ENCODE results near the gene FAM72B. TPM values are rescaled to one million over a fixed set of nuclear protein-coding genes. Genes with fewer than 3 reads are reported as not detected.
"Not testable (repeated sequence)": the region's sequence is repeated elsewhere in the genome, so short reads cannot be mapped to it uniquely, and the experiment has no call there.

Gene FAM72B
- polyA plus RNA-seq, 1 of the 3 experiments (the other 2 are of a cell fraction): 5.1 TPM

- H3K79me2 ChIP-seq (ENCODE audit: insufficient read depth); POLR2A ChIA-PET; H3K4me1 ChIP-seq (ENCODE audit: control insufficient read depth in 1 of 2, insufficient read depth in 2 of 2, low read depth in 1 of 2, low read length in 1 of 2); H3K27me3 ChIP-seq (ENCODE audit: insufficient read depth); H3F3A ChIP-seq (replicated peaks; ENCODE audit: insufficient read depth); H3K4me3 ChIP-seq (ENCODE audit: low read depth in 2 of 2, low read length in 1 of 2); H3K36me3 ChIP-seq (replicated peaks in 1 of 2; ENCODE audit: control insufficient read depth in 1 of 2, insufficient read depth in 2 of 2, low read length in 1 of 2); H4K20me1 ChIP-seq (ENCODE audit: insufficient read depth); H3K27ac ChIP-seq (ENCODE audit: low read depth in 2 of 2, low read length in 1 of 2); CTCF ChIA-PET; H3K9ac ChIP-seq; H2AFZ ChIP-seq (ENCODE audit: low read depth); H3K4me2 ChIP-seq; H3K9me3 ChIP-seq; H3K9me2 ChIP-seq; DNase-seq: not testable (repeated sequence)
- WGBS (ENCODE audit: low lambda C conversion rate): 89% methylated on average over 3 of the region's 3 CpGs
These were observed 15.9 kb downstream of the FAM72B start for GRCh38 chr1:121168152-121168668.

DNA sequence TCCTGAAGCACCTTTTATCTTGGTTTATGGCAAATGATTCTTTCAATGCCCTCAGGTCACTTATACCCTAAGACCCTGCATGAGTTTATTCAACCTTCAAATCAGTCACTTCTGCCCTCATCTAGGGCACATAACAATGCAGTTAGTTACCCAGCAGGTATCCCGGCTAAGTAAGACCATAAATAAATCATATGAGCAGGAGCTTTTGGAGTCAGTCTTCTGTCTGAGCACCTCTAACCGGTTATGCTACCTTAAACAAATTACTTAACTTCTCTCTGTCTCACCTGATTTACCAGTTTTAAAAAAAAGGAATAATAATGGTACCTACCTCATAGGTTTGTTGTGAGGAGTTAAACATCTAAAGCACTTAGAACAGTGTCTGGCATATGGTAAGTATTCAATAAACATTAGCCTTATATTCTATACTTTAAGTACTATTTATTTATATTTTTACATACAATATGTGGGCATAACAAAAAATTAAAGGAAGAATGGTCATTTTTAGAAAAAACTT is 16.9 kb downstream of the FAM72B start:
- H3K4me3 ChIP-seq (ENCODE audit: low read depth in 2 of 2, low read length in 1 of 2); H3F3A ChIP-seq (replicated peaks; ENCODE audit: insufficient read depth); H3K27ac ChIP-seq (ENCODE audit: low read depth in 2 of 2, low read length in 1 of 2); H3K9me3 ChIP-seq; H3K9me2 ChIP-seq; H3K9ac ChIP-seq; H3K36me3 ChIP-seq (replicated peaks in 1 of 2; ENCODE audit: control insufficient read depth in 1 of 2, insufficient read depth in 2 of 2, low read length in 1 of 2); H3K4me1 ChIP-seq (ENCODE audit: control insufficient read depth in 1 of 2, insufficient read depth in 2 of 2, low read depth in 1 of 2, low read length in 1 of 2); DNase-seq; H3K4me2 ChIP-seq; H4K20me1 ChIP-seq (ENCODE audit: insufficient read depth); H3K27me3 ChIP-seq (ENCODE audit: insufficient read depth); CTCF ChIA-PET; H2AFZ ChIP-seq (ENCODE audit: low read depth); H3K79me2 ChIP-seq (ENCODE audit: insufficient read depth); POLR2A ChIA-PET: not testable (repeated sequence)
- 95% methylated on average over 2 of the region's 2 CpGs for WGBS (ENCODE audit: low lambda C conversion rate)

DNA sequence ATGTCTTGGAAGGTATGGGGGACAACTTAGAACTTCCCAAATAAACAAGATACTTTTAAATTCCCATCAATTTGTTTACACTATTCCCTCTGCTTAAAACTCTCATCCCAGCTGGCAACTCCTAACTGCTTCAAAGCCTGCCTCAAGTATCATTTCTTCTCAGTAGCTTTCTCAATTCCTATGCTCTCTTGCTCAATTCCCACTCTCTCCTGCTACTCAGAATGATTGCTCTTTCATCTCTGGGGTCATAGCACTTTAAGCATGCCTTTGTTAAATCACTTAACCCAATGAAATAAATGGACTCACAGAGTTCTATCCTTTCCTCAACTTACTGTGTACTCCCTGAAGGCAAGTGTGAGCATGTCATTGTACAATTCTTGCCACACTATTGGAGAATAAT is 18.8 kb downstream of the FAM72B start:
- H3K27me3 ChIP-seq (ENCODE audit: insufficient read depth); H3K9me2 ChIP-seq; H3K9me3 ChIP-seq; H3K79me2 ChIP-seq (ENCODE audit: insufficient read depth); H4K20me1 ChIP-seq (ENCODE audit: insufficient read depth); H3K4me1 ChIP-seq (ENCODE audit: control insufficient read depth in 1 of 2, insufficient read depth in 2 of 2, low read depth in 1 of 2, low read length in 1 of 2); H3K9ac ChIP-seq; H2AFZ ChIP-seq (ENCODE audit: low read depth); DNase-seq; POLR2A ChIA-PET; H3K4me3 ChIP-seq (ENCODE audit: low read depth in 2 of 2, low read length in 1 of 2); H3K36me3 ChIP-seq (replicated peaks in 1 of 2; ENCODE audit: control insufficient read depth in 1 of 2, insufficient read depth in 2 of 2, low read length in 1 of 2); CTCF ChIA-PET; H3K27ac ChIP-seq (ENCODE audit: low read depth in 2 of 2, low read length in 1 of 2); H3F3A ChIP-seq (replicated peaks; ENCODE audit: insufficient read depth); H3K4me2 ChIP-seq: not testable (repeated sequence)

- H3K9me2 ChIP-seq; H3K27me3 ChIP-seq (ENCODE audit: insufficient read depth); H3K79me2 ChIP-seq (ENCODE audit: insufficient read depth); H3K36me3 ChIP-seq (replicated peaks in 1 of 2; ENCODE audit: control insufficient read depth in 1 of 2, insufficient read depth in 2 of 2, low read length in 1 of 2); H3K4me1 ChIP-seq (ENCODE audit: control insufficient read depth in 1 of 2, insufficient read depth in 2 of 2, low read depth in 1 of 2, low read length in 1 of 2); H3K9me3 ChIP-seq; H3K27ac ChIP-seq (ENCODE audit: low read depth in 2 of 2, low read length in 1 of 2); DNase-seq; H3K9ac ChIP-seq; H4K20me1 ChIP-seq (ENCODE audit: insufficient read depth); CTCF ChIA-PET; POLR2A ChIA-PET; H2AFZ ChIP-seq (ENCODE audit: low read depth); H3K4me3 ChIP-seq (ENCODE audit: low read depth in 2 of 2, low read length in 1 of 2); H3F3A ChIP-seq (replicated peaks; ENCODE audit: insufficient read depth); H3K4me2 ChIP-seq: not testable (repeated sequence)
- WGBS (ENCODE audit: low lambda C conversion rate): 28% methylated on average over 3 of the region's 5 CpGs
- TF ChIP-seq RXRA (IDR thresholded peaks at IDR 0.05; ENCODE audit: borderline replicate concordance, low read depth) (peak; percentile 38; the same call in 1 of the 2 replicates), FOSL2 (IDR thresholded peaks at IDR 0.05; ENCODE audit: borderline replicate concordance, low read depth) (0 out of 2 replicates have a peak, but pooled peaks have one; percentile 31), JUND (IDR thresholded peaks at IDR 0.05) (peak; percentile 24; the same call in 1 of the 2 replicates), TCF12 (IDR thresholded peaks at IDR 0.05) (peak; percentile 3; the same call in 1 of the 2 replicates)
These were observed 20.0 kb downstream of the FAM72B start for GRCh38 chr1:121163850-121164757.

DNA sequence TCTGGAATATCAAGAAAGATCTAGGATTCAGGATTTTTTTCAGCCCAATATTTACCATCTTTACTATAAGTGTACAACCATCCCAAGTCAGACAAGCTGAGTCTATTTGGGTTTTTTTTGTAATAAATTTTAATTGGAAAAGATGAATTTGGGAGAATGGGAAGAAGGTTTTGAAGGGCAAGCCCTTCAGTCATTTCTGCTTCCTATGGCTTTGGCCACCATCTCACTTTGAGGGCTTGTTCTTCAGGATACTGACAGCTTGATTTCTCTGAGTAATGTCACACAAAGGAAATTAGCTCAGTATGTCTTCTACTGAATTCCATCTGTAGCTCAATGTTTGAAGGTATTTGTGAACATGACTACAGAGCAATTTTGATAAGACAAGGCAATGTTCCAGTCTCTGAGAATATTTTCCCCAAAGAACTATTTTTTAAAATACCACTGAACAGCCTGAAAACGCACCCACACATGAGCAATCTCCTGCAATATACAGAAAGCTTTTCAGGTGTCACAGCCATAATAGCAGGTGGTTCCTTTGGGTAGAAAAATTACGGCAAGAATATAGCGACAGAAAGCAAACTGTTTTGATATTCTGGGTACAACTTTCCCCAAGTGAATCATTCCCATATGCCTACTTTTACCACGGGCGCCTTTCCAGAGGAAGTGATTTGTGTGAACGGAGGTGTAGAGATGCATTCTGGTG is 22.8 kb downstream of the FAM72B start:
- H4K20me1 ChIP-seq (ENCODE audit: insufficient read depth); H3K4me1 ChIP-seq (ENCODE audit: control insufficient read depth in 1 of 2, insufficient read depth in 2 of 2, low read depth in 1 of 2, low read length in 1 of 2); CTCF ChIA-PET; H3K27ac ChIP-seq (ENCODE audit: low read depth in 2 of 2, low read length in 1 of 2); DNase-seq; POLR2A ChIA-PET; H3K9me2 ChIP-seq; H3K36me3 ChIP-seq (replicated peaks in 1 of 2; ENCODE audit: control insufficient read depth in 1 of 2, insufficient read depth in 2 of 2, low read length in 1 of 2); H3K27me3 ChIP-seq (ENCODE audit: insufficient read depth); H3K4me2 ChIP-seq; H3K79me2 ChIP-seq (ENCODE audit: insufficient read depth); H3F3A ChIP-seq (replicated peaks; ENCODE audit: insufficient read depth); H3K4me3 ChIP-seq (ENCODE audit: low read depth in 2 of 2, low read length in 1 of 2); H3K9me3 ChIP-seq; H2AFZ ChIP-seq (ENCODE audit: low read depth); H3K9ac ChIP-seq: not testable (repeated sequence)
- 88% methylated on average over 3 of the region's 6 CpGs for WGBS (ENCODE audit: low lambda C conversion rate)

DNA sequence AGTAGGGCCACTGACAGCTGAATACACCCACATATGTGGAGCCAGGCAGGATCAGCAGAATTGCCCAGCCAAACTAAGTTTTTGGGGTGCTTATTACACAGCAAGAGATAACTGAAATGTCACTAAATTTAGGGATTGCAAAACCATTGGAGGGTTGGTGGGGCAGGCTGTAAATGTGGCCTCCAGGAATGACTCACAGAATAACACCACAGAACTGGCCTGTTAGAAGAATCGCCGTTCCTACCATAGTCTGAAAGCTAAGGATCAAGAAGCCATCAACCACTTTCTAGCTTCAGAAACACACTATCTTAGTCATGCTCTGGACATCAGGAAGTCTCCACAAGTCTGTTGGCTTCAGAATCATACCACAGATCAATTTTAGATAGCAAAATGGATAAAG is 24.0 kb downstream of the FAM72B start:
- H3K9me3 ChIP-seq; H3K9ac ChIP-seq; H3K36me3 ChIP-seq (replicated peaks in 1 of 2; ENCODE audit: control insufficient read depth in 1 of 2, insufficient read depth in 2 of 2, low read length in 1 of 2); H2AFZ ChIP-seq (ENCODE audit: low read depth); H3K27me3 ChIP-seq (ENCODE audit: insufficient read depth); H3K27ac ChIP-seq (ENCODE audit: low read depth in 2 of 2, low read length in 1 of 2); CTCF ChIA-PET; DNase-seq; H3K79me2 ChIP-seq (ENCODE audit: insufficient read depth); H3K9me2 ChIP-seq; H3F3A ChIP-seq (replicated peaks; ENCODE audit: insufficient read depth); POLR2A ChIA-PET; H4K20me1 ChIP-seq (ENCODE audit: insufficient read depth); H3K4me1 ChIP-seq (ENCODE audit: control insufficient read depth in 1 of 2, insufficient read depth in 2 of 2, low read depth in 1 of 2, low read length in 1 of 2); H3K4me2 ChIP-seq; H3K4me3 ChIP-seq (ENCODE audit: low read depth in 2 of 2, low read length in 1 of 2): not testable (repeated sequence)
- WGBS (ENCODE audit: low lambda C conversion rate): 100% methylated on average over 2 of the region's 2 CpGs

Measured in SK-N-SH (cell line).